D721Med (cell line): ENCODE results near the gene B3GAT3.
A peak's percentile ranks its signal among the peaks of the same experiment; 100 is the strongest.

ENCODE experiments used
- DNase-seq: peaks from one replicate; pipeline ENCODE4 v3.0.0; 2011; ENCODE audit warnings: low spot score; ENCODE audit not compliant: insufficient read length
- FAIRE-seq: peaks from 2 replicates; lab custom pipeline; 2011; peaks lifted over from hg19 to GRCh38; lab: Jason Lieb, UNC
- TF ChIP-seq, protein P1 (sequence below): IDR thresholded peaks from 2 replicates; pipeline ENCODE4 v1.5.1; 2012; ENCODE audit warnings: mild to moderate bottlenecking, control low read depth; ENCODE audit not compliant: insufficient read depth; ENCODE audit errors: missing control alignments

Gene B3GAT3

DNA sequence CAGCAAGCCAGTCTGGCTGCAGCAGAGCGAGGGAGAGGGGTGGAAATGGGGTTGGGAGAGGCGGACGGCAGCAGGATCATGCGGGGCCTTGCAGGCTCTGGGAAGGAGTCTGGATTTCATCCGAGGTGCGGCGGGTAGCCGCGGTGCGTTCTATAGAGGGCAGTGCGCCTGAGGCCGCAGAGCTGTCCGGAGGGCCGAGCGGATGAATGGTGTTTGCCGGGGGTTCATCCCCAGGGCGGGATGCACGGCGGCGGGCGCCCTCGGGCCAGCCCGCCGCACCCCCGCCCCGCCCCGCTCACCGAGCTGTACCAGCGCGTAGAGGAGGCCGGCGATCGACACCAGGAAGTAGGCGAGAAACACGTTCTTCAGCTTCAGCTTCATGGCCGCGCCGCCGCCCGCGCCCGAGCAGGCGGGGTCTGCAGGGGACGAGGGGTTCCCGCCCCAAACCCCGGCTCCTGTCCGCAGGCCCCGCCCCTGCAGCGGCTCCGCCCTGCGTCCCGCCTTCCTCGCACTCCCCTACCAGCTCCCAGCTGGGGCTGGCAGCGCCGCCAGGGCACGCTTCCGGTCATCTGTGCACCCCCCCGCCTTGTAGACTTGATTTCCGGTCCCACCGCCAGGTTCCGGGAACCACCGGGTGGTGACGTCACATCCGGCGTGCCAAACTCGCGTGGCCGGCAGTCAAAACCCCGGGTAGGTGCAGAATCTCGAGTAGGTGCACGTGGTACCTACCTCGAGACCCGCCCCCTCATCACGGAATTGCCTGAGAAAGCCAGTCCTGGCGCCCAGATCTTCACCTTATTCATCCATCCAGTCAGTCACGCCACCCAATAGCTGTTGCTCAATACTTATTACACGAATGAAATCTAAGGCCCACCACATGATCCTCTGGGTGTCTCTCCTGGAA lies at the start of gene B3GAT3:
Gene B3GAT3, minus strand, starts transcription at position 420 of the 904 bp plus-strand sequence. Its CDS starts 39 bp downstream, at position 381.
- DNase-seq (peak; percentile 97), FAIRE-seq (no peak)
- TF ChIP-seq, protein P1, sequence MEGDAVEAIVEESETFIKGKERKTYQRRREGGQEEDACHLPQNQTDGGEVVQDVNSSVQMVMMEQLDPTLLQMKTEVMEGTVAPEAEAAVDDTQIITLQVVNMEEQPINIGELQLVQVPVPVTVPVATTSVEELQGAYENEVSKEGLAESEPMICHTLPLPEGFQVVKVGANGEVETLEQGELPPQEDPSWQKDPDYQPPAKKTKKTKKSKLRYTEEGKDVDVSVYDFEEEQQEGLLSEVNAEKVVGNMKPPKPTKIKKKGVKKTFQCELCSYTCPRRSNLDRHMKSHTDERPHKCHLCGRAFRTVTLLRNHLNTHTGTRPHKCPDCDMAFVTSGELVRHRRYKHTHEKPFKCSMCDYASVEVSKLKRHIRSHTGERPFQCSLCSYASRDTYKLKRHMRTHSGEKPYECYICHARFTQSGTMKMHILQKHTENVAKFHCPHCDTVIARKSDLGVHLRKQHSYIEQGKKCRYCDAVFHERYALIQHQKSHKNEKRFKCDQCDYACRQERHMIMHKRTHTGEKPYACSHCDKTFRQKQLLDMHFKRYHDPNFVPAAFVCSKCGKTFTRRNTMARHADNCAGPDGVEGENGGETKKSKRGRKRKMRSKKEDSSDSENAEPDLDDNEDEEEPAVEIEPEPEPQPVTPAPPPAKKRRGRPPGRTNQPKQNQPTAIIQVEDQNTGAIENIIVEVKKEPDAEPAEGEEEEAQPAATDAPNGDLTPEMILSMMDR: no peak

DNA sequence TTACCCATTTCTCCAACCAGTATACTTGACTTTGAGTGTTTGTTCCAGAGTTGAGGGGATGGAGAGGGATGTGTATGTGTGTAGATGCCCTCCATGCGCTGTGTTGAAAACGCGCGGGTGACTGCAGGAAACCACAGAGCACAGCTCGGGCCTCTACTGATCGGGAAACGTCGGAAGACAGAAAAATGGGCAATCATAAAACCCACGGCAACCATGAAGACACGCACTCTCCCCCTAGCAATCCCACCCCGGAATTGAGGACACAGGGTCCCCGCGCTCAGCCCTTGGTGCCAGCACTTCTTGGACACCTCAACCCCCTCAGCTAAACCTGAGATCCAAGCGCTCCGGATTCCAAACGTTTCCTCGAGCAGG lies 49.4 kb upstream of the B3GAT3 start:
- DNase-seq: no peak
- no peak for FAIRE-seq
- TF ChIP-seq, protein P1: no peak

DNA sequence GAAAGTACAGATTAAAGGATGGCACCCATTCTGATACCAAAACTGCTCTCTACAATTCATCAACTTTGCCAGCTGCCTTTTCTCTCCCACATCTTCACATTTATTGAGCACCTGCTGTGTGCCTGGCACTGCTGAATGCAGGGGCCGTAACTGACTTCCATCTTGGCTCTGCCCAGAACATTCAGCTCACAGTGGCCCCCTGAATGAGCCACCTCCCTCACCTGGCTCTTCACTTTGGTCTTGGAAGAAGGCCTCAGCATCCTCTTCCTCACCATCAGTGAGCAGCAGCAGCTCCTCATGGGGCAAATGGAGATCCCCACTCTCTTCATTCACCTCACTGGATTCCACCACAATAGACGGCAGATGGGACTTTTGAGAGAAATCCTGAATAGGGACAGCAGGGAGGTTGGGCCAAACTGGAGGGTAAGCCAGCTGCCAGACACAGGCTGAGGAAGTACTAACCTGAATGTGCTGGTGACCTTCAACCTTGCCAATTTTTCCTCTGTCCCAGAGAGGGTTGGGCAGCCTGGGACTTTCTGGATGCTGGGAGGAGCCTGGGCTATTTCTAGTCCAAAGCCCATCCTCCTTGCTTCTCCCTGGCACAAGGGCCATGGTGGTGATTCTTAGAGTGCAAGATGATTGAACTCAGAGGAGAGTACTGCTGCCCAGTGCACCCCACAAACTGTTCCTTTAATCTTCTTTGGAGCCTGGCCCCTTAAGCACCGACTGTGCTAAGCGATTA lies 47.8 kb upstream of the B3GAT3 start:
- FAIRE-seq (no peak), DNase-seq (no peak)
- TF ChIP-seq, protein P1: no peak

DNA sequence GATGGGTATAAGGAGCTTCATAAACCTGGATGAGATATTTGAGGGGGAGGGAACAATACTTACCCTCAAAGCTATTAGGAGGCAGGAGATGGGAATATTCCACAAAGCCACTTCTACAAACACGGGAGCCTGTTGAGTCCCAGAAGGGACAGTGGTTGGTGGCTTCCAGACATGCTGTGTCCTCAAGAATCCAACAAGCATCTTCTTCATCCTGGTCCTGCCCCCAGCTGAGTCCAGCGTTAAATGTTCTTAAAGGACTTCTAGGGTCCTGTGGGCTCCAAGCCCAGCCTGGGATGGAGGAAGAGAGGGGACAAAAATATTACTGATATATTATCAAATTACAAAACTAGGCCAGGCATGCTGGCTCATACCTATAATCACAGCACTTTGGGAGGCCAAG lies 45.7 kb upstream of the B3GAT3 start:
- DNase-seq (no peak), FAIRE-seq (no peak)
- TF ChIP-seq, protein P1: no peak

DNA sequence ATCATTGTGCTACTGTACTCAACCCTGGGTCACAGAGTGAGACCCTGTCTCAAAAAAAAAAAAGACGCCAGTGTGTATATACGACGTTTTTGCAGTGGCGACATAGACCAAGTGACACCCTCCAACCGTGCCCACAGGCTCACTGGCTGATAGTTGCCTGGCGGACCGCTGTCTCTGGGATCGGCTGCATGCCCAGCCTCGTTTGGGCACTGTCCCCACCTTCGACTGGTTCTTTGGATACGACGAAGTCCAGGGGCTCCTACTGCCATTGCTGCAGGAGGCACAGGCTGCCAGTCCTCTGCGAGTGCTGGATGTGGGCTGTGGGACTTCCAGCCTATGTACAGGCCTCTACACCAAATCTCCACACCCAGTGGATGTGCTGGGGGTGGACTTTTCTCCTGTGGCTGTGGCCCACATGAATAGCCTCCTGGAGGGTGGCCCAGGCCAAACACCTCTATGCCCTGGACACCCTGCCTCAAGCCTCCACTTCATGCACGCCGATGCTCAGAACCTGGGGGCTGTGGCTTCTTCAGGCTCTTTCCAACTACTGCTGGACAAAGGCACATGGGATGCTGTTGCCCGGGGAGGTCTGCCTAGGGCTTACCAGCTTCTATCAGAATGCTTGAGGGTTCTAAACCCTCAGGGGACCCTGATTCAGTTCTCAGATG lies 44.6 kb upstream of the B3GAT3 start:
- FAIRE-seq (no peak), DNase-seq (no peak)
- TF ChIP-seq, protein P1: no peak

DNA sequence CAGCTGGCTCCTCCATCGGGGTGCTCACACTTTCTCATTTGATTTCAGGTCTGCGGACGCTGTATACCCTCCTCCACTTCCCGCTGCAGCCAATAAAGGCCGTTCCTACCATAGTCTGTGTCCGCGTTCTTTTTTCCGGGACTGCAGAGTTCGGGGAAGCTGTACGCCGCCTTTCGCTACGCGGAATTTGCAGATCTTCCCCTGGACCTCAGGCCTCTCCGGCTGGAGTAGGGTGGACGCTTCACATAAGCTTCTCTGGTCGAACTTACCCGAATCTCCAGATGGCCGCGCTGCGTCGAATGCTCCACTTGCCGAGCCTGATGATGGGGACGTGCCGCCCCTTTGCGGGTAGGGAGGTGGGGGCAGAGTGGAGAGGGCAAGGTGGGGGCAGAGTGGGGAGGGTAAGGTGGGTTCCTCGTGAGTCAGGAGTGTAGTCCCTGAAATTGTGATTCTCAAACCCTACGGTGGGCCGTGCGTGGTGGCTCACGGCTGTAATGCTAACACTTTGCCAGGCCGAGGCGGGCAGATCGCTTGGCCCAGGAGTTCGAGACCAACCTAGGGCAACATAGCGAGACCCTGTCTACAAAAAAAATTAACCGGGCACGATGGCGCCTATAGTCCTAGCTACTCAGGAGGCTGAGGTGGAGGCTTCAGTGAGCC lies 43.9 kb upstream of the B3GAT3 start:
- no peak for DNase-seq
- FAIRE-seq: no peak
- TF ChIP-seq, protein P1: no peak
